T-helper 2 cell treated with Interferon-gamma antibody and Interleukin-4, amounts not matched to agents 5 μg/mL and 100 μg/mL, for 36 hours (primary cell): Measurements from ENCODE around the gene FLNB.

ENCODE experiments used
- DNase-seq: peaks from one replicate; pipeline ENCODE4 v3.0.0; 2021; ENCODE audit warnings: low spot score
- H3K27ac Mint-ChIP-seq: one replicate; pipeline ENCODE4 v1.8.0; 2021; ENCODE audit warnings: mild to moderate bottlenecking, mixed read lengths
- H3K27me3 Mint-ChIP-seq: one replicate; pipeline ENCODE4 v1.8.0; 2021; ENCODE audit warnings: low read depth, mixed read lengths
- H3K36me3 Mint-ChIP-seq: one replicate; pipeline ENCODE4 v1.8.0; 2021; ENCODE audit warnings: low read depth, mixed read lengths
- H3K4me1 Mint-ChIP-seq: one replicate; pipeline ENCODE4 v1.8.0; 2021; ENCODE audit warnings: low read depth, mixed read lengths
- H3K4me3 Mint-ChIP-seq: one replicate; pipeline ENCODE4 v1.8.0; 2022; ENCODE audit warnings: mild to moderate bottlenecking, moderate library complexity, mixed read lengths
- H3K9me3 Mint-ChIP-seq: one replicate; pipeline ENCODE4 v1.8.0; 2021; ENCODE audit warnings: mixed read lengths

FLNB gene

GRCh38 chr3:58010562-58010961, 2.3 kb downstream of the FLNB start:
- H3K27me3 Mint-ChIP-seq: no peaks in the 10 kb centered on the region
- H3K4me3 Mint-ChIP-seq: peak overlapping the region; percentile 93
- H3K27ac Mint-ChIP-seq: peak overlapping the region; percentile 20
- peaks cover 14% of the 10 kb centered on the region for H3K36me3 Mint-ChIP-seq
- no peak for DNase-seq
- H3K9me3 Mint-ChIP-seq: no peaks in the 10 kb centered on the region
- peaks cover 45% of the 10 kb centered on the region for H3K4me1 Mint-ChIP-seq

GRCh38 chr3:58011580-58011979, 3.4 kb downstream of the FLNB start:
- no peaks in the 10 kb centered on the region for H3K9me3 Mint-ChIP-seq
- H3K27ac Mint-ChIP-seq: no peak overlapping the region
- H3K27me3 Mint-ChIP-seq: no peaks in the 10 kb centered on the region
- H3K4me1 Mint-ChIP-seq: peaks cover 46% of the 10 kb centered on the region
- no peak for DNase-seq
- peak overlapping the region; percentile 93 for H3K4me3 Mint-ChIP-seq
- H3K36me3 Mint-ChIP-seq: peaks cover 14% of the 10 kb centered on the region

- H3K4me3 Mint-ChIP-seq: peak overlapping the region; percentile 64
- peaks cover 46% of the 10 kb centered on the region for H3K4me1 Mint-ChIP-seq
- DNase-seq: no peak
- no peaks in the 10 kb centered on the region for H3K9me3 Mint-ChIP-seq
- no peaks in the 10 kb centered on the region for H3K27me3 Mint-ChIP-seq
- H3K36me3 Mint-ChIP-seq: peaks cover 14% of the 10 kb centered on the region
- H3K27ac Mint-ChIP-seq: peak overlapping the region; percentile 51
Observed at GRCh38 chr3:58012302-58012701, 4.1 kb downstream of the FLNB start.

- H3K4me3 Mint-ChIP-seq: peak overlapping the region; percentile 64
- H3K36me3 Mint-ChIP-seq: peaks cover 14% of the 10 kb centered on the region
- peak overlapping the region; percentile 51 for H3K27ac Mint-ChIP-seq
Observed at GRCh38 chr3:58013099-58013498, 4.9 kb downstream of the FLNB start.

GRCh38 chr3:58013973-58014649, 5.9 kb downstream of the FLNB start:
- Mint-ChIP-seq H3K9me3 (no peaks in the 10 kb centered on the region), H3K27me3 (no peaks in the 10 kb centered on the region), H3K36me3 (peaks cover 14% of the 10 kb centered on the region), H3K4me1 (peaks cover 50% of the 10 kb centered on the region), H3K4me3 (no peak overlapping the region), H3K27ac (no peak overlapping the region)
- no peak for DNase-seq

More at GRCh38 chr3:58013099-58013498, 4.9 kb downstream of the FLNB start:
- H3K4me1 Mint-ChIP-seq: peaks cover 49% of the 10 kb centered on the region
- DNase-seq: no peak
- no peaks in the 10 kb centered on the region for H3K27me3 Mint-ChIP-seq
- H3K9me3 Mint-ChIP-seq: no peaks in the 10 kb centered on the region

- H3K27ac Mint-ChIP-seq: no peak overlapping the region
- peaks cover 50% of the 10 kb centered on the region for H3K4me1 Mint-ChIP-seq
- no peaks in the 10 kb centered on the region for H3K27me3 Mint-ChIP-seq
- H3K4me3 Mint-ChIP-seq: no peak overlapping the region
- H3K9me3 Mint-ChIP-seq: no peaks in the 10 kb centered on the region
- no peak for DNase-seq
- peaks cover 12% of the 10 kb centered on the region for H3K36me3 Mint-ChIP-seq
Observed at GRCh38 chr3:58015520-58015915, 7.3 kb downstream of the FLNB start.

GRCh38 chr3:58016710-58017109, 8.5 kb downstream of the FLNB start:
- H3K4me1 Mint-ChIP-seq: peaks cover 48% of the 10 kb centered on the region
- no peaks in the 10 kb centered on the region for H3K9me3 Mint-ChIP-seq
- no peak overlapping the region for H3K4me3 Mint-ChIP-seq
- no peak overlapping the region for H3K27ac Mint-ChIP-seq
- H3K36me3 Mint-ChIP-seq: peaks cover 8% of the 10 kb centered on the region
- no peaks in the 10 kb centered on the region for H3K27me3 Mint-ChIP-seq
- no peak for DNase-seq

- Mint-ChIP-seq H3K4me3 (peak overlapping the region; percentile 43), H3K9me3 (no peaks in the 10 kb centered on the region), H3K36me3 (no peaks in the 10 kb centered on the region), H3K27me3 (no peaks in the 10 kb centered on the region), H3K4me1 (peaks cover 51% of the 10 kb centered on the region), H3K27ac (peak overlapping the region; percentile 78)
- no peak for DNase-seq
Observed at GRCh38 chr3:58018892-58019742, 10.9 kb downstream of the FLNB start.

- no peaks in the 10 kb centered on the region for H3K27me3 Mint-ChIP-seq
- no peak for DNase-seq
Observed at GRCh38 chr3:58020783-58021071, 12.5 kb downstream of the FLNB start.

GRCh38 chr3:58021072-58021959, 13.1 kb downstream of the FLNB start:
- Mint-ChIP-seq H3K27me3 (no peaks in the 10 kb centered on the region), H3K4me3 (peak overlapping the region; percentile 46), H3K27ac (peak overlapping the region; percentile 74), H3K9me3 (no peaks in the 10 kb centered on the region), H3K36me3 (peaks cover 3% of the 10 kb centered on the region), H3K4me1 (peaks cover 54% of the 10 kb centered on the region)
- DNase-seq: no peak

More at GRCh38 chr3:58020783-58021071, 12.5 kb downstream of the FLNB start:
- H3K36me3 Mint-ChIP-seq: peaks cover 3% of the 10 kb centered on the region
- peaks cover 50% of the 10 kb centered on the region for H3K4me1 Mint-ChIP-seq
- no peak overlapping the region for H3K4me3 Mint-ChIP-seq
- H3K27ac Mint-ChIP-seq: no peak overlapping the region
- no peaks in the 10 kb centered on the region for H3K9me3 Mint-ChIP-seq

GRCh38 chr3:58021962-58022361, 13.7 kb downstream of the FLNB start:
- Mint-ChIP-seq H3K27ac (peak overlapping the region; percentile 74), H3K9me3 (no peaks in the 10 kb centered on the region), H3K27me3 (no peaks in the 10 kb centered on the region), H3K36me3 (peaks cover 3% of the 10 kb centered on the region), H3K4me1 (peaks cover 59% of the 10 kb centered on the region), H3K4me3 (peak overlapping the region; percentile 46)
- DNase-seq: no peak

- DNase-seq: no peak
- H3K27ac Mint-ChIP-seq: peak overlapping the region; percentile 74
- H3K4me3 Mint-ChIP-seq: peak overlapping the region; percentile 46
- H3K9me3 Mint-ChIP-seq: no peaks in the 10 kb centered on the region
- peaks cover 3% of the 10 kb centered on the region for H3K36me3 Mint-ChIP-seq
- peaks cover 58% of the 10 kb centered on the region for H3K4me1 Mint-ChIP-seq
- no peaks in the 10 kb centered on the region for H3K27me3 Mint-ChIP-seq
Observed at GRCh38 chr3:58022490-58022889, 14.3 kb downstream of the FLNB start.

GRCh38 chr3:58023531-58023930, 15.3 kb downstream of the FLNB start:
- Mint-ChIP-seq H3K27ac (no peak overlapping the region), H3K27me3 (no peaks in the 10 kb centered on the region), H3K4me3 (peak overlapping the region; percentile 11), H3K4me1 (peaks cover 60% of the 10 kb centered on the region), H3K36me3 (peaks cover 3% of the 10 kb centered on the region), H3K9me3 (no peaks in the 10 kb centered on the region)
- no peak for DNase-seq

GRCh38 chr3:58025406-58025805, 17.2 kb downstream of the FLNB start:
- no peak overlapping the region for H3K4me3 Mint-ChIP-seq
- no peak for DNase-seq
- no peak overlapping the region for H3K27ac Mint-ChIP-seq
- H3K36me3 Mint-ChIP-seq: peaks cover 3% of the 10 kb centered on the region
- no peaks in the 10 kb centered on the region for H3K9me3 Mint-ChIP-seq
- H3K27me3 Mint-ChIP-seq: no peaks in the 10 kb centered on the region
- H3K4me1 Mint-ChIP-seq: peaks cover 56% of the 10 kb centered on the region
